ENCODE data around the gene TUT7. TPM values are rescaled to one million over a fixed set of nuclear protein-coding genes. Genes with fewer than 3 reads are reported as not detected.

The TUT7 gene
- polyA plus RNA-seq, 1 donor from 2014 or later, result 21.0 TPM

GRCh38 chr9:86329649-86330048, 24.6 kb downstream of the TUT7 start:
- Histone ChIP-seq H3K79me2 (replicated peaks; ENCODE audit: insufficient read depth, low read length) (no peaks in the 10 kb centered on the region), H3K36me3 (ENCODE audit: insufficient read depth, low read length) (peaks cover 5% of the 10 kb centered on the region), H3K9me3 (ENCODE audit: low read length) (no peaks in the 10 kb centered on the region), H3K9ac (ENCODE audit: low read length) (no peak overlapping the region), H3K4me2 (ENCODE audit: low read length) (no peak overlapping the region), H3K9me2 (ENCODE audit: insufficient read depth, low read length) (no peaks in the 10 kb centered on the region), H4K20me1 (ENCODE audit: insufficient read depth) (no peaks in the 10 kb centered on the region), H2AFZ (ENCODE audit: low read depth, low read length) (no peak overlapping the region), H3K27ac (ENCODE audit: low read length) (no peak overlapping the region), H3F3A (ENCODE audit: insufficient read depth, low read length, poor library complexity, severe bottlenecking) (no peaks in the 10 kb centered on the region), H3K4me3 (ENCODE audit: low read length) (no peak overlapping the region), H3K27me3 (ENCODE audit: insufficient read depth, low read depth, low read length) (no peaks in the 10 kb centered on the region)
- no peak for TF ChIP-seq CTCF (IDR thresholded peaks at IDR 0.05; ENCODE audit: poor library complexity, severe bottlenecking)
- TF ChIP-seq EP300 (conservative IDR thresholded peaks at IDR 0.05; ENCODE audit: poor library complexity, severe bottlenecking), result no peak
- no peak for TF ChIP-seq SMC3 (conservative IDR thresholded peaks at IDR 0.05; ENCODE audit: poor library complexity)

GRCh38 chr9:86328156-86328555, 26.1 kb downstream of the TUT7 start:
- peaks cover 5% of the 10 kb centered on the region for H3K36me3 ChIP-seq (ENCODE audit: insufficient read depth, low read length)
- no peak overlapping the region for H3K4me2 ChIP-seq (ENCODE audit: low read length)
- no peak overlapping the region for H2AFZ ChIP-seq (ENCODE audit: low read depth, low read length)
- no peaks in the 10 kb centered on the region for H3K79me2 ChIP-seq (replicated peaks; ENCODE audit: insufficient read depth, low read length)
- H3K9me2 ChIP-seq (ENCODE audit: insufficient read depth, low read length), result no peaks in the 10 kb centered on the region
- no peak overlapping the region for H3K27ac ChIP-seq (ENCODE audit: low read length)
- no peaks in the 10 kb centered on the region for H3F3A ChIP-seq (ENCODE audit: insufficient read depth, low read length, poor library complexity, severe bottlenecking)
- H4K20me1 ChIP-seq (ENCODE audit: insufficient read depth), result no peaks in the 10 kb centered on the region
- H3K9ac ChIP-seq (ENCODE audit: low read length), result no peak overlapping the region
- H3K9me3 ChIP-seq (ENCODE audit: low read length), result no peaks in the 10 kb centered on the region
- no peaks in the 10 kb centered on the region for H3K27me3 ChIP-seq (ENCODE audit: insufficient read depth, low read depth, low read length)
- TF ChIP-seq, protein P1, sequence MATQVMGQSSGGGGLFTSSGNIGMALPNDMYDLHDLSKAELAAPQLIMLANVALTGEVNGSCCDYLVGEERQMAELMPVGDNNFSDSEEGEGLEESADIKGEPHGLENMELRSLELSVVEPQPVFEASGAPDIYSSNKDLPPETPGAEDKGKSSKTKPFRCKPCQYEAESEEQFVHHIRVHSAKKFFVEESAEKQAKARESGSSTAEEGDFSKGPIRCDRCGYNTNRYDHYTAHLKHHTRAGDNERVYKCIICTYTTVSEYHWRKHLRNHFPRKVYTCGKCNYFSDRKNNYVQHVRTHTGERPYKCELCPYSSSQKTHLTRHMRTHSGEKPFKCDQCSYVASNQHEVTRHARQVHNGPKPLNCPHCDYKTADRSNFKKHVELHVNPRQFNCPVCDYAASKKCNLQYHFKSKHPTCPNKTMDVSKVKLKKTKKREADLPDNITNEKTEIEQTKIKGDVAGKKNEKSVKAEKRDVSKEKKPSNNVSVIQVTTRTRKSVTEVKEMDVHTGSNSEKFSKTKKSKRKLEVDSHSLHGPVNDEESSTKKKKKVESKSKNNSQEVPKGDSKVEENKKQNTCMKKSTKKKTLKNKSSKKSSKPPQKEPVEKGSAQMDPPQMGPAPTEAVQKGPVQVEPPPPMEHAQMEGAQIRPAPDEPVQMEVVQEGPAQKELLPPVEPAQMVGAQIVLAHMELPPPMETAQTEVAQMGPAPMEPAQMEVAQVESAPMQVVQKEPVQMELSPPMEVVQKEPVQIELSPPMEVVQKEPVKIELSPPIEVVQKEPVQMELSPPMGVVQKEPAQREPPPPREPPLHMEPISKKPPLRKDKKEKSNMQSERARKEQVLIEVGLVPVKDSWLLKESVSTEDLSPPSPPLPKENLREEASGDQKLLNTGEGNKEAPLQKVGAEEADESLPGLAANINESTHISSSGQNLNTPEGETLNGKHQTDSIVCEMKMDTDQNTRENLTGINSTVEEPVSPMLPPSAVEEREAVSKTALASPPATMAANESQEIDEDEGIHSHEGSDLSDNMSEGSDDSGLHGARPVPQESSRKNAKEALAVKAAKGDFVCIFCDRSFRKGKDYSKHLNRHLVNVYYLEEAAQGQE (IDR thresholded peaks at IDR 0.05; ENCODE audit: borderline replicate concordance), result no peak
- no peak for TF ChIP-seq MXI1 (conservative IDR thresholded peaks at IDR 0.05; ENCODE audit: poor library complexity, severe bottlenecking)
- TF ChIP-seq EP300 (conservative IDR thresholded peaks at IDR 0.05; ENCODE audit: poor library complexity, severe bottlenecking), result no peak
- TF ChIP-seq TAF1 (IDR thresholded peaks at IDR 0.05; ENCODE audit: low read depth), result no peak
- TF ChIP-seq POLR2AphosphoS5 (IDR thresholded peaks at IDR 0.05), result no peak
- no peak for TF ChIP-seq SMC3 (conservative IDR thresholded peaks at IDR 0.05; ENCODE audit: poor library complexity)
- no peak for TF ChIP-seq CTCF (IDR thresholded peaks at IDR 0.05; ENCODE audit: poor library complexity, severe bottlenecking)
- no peak for TF ChIP-seq RAD21 (conservative IDR thresholded peaks at IDR 0.05)
- TF ChIP-seq EZH2 (IDR thresholded peaks at IDR 0.05; ENCODE audit: borderline replicate concordance, insufficient read depth, low read length, poor library complexity, severe bottlenecking), result no peak
- no peak overlapping the region for H3K4me3 ChIP-seq (ENCODE audit: low read length)
